A673 (cell line): Measurements from ENCODE around the gene PAPSS2. TPM values are rescaled to one million over a fixed set of nuclear protein-coding genes. Genes with fewer than 3 reads are reported as not detected.

ENCODE experiments used
- BruUV-seq: library from RNA; stranded (reverse); fragments of 400-500 nt; replicated peaks from 2 replicates; lab custom pipeline; 2021; lab: Mats Ljungman, UMichigan
- CTCF ChIA-PET: fragments of 300-600 bp; sonication (Branson Sonifier 250); formaldehyde crosslinking; loops from one replicate; lab custom pipeline; 2022; ENCODE audit warnings: antibody characterized with exemption; lab: Charles Lee
- POLR2A ChIA-PET: fragments of 300-600 bp; sonication (Branson Sonifier 250); formaldehyde crosslinking; loops from one replicate; lab custom pipeline; 2022; ENCODE audit warnings: antibody characterized with exemption; ENCODE audit not compliant: low non-redundant PET; lab: Charles Lee
- DNase-seq: peaks from one replicate; pipeline ENCODE4 v3.0.0-alpha.2; 2015; ENCODE audit warnings: low spot score
- H3K27ac ChIP-seq: fragments of 200-600 bp; sonication (generic); 2 replicates; pipeline ENCODE4 v1.5.1; 2016; ENCODE audit warnings: mixed run types, low read depth, mild to moderate bottlenecking, mixed read lengths, antibody characterized with exemption, low read length; ENCODE audit not compliant: poor library complexity, severe bottlenecking
- H3K27me3 ChIP-seq: fragments of 200-600 bp; sonication (generic); replicated peaks from 2 replicates; pipeline ENCODE4 v1.6.1; 2017; ENCODE audit warnings: mixed run types, low read depth, mild to moderate bottlenecking, mixed read lengths, antibody characterized with exemption, low read length; ENCODE audit not compliant: insufficient read depth, poor library complexity
- H3K36me3 ChIP-seq: fragments of 200-600 bp; sonication (generic); 2 replicates; pipeline ENCODE4 v1.6.1; 2016; ENCODE audit warnings: mixed run types, mild to moderate bottlenecking, mixed read lengths, antibody characterized with exemption, low read length; ENCODE audit not compliant: insufficient read depth, poor library complexity, severe bottlenecking
- H3K4me1 ChIP-seq: fragments of 200-600 bp; sonication (generic); 2 replicates; pipeline ENCODE4 v1.6.1; 2017; ENCODE audit warnings: mixed run types, mild to moderate bottlenecking, mixed read lengths, antibody characterized with exemption, low read length; ENCODE audit not compliant: insufficient read depth, poor library complexity, severe bottlenecking
- H3K4me3 ChIP-seq: fragments of 200-600 bp; sonication (generic); 2 replicates; pipeline ENCODE4 v1.5.1; 2016; ENCODE audit warnings: low read depth, mixed run types, mild to moderate bottlenecking, mixed read lengths, low read length; ENCODE audit not compliant: poor library complexity, severe bottlenecking
- H3K9me3 ChIP-seq: fragments of 200-600 bp; sonication (generic); 2 replicates; pipeline ENCODE4 v1.6.1; 2016; ENCODE audit warnings: mixed run types, low read depth, mild to moderate bottlenecking, mixed read lengths, antibody characterized with exemption, low read length; ENCODE audit not compliant: poor library complexity, severe bottlenecking
- CTCF ChIP-seq: fragments of 300-800, 200-600 bp; sonication (generic); conservative IDR thresholded peaks from 2 replicates; pipeline ENCODE4 v1.5.1; 2017; ENCODE audit warnings: low read depth, mild to moderate bottlenecking, antibody characterized with exemption, low read length, moderate library complexity, mixed read lengths
- EZH2 ChIP-seq: fragments of 200-600 bp; sonication (generic); IDR thresholded peaks from 2 replicates; pipeline ENCODE4 v1.6.1; 2017; ENCODE audit warnings: borderline replicate concordance, low read depth, mild to moderate bottlenecking, mixed read lengths, antibody characterized with exemption, low read length; ENCODE audit not compliant: poor library complexity, severe bottlenecking
- intact Hi-C: fragments of 100-400 bp; cut with micrococcal nuclease; formaldehyde crosslinking; loops from one replicate; pipeline ENCODE4 v1.10.0; 2022; ENCODE audit not compliant: unreplicated experiment
- total RNA-seq: library from RNA; stranded (reverse); gene quantifications from 2 replicates; pipeline ENCODE4 v1.2.3, GENCODE V29; 2021

PAPSS2 gene
- total RNA-seq, 1 experiment from 2014 or later, result 14.0 TPM

GRCh38 chr10:87750001-87750671 lies 90.5 kb downstream of the PAPSS2 start:
- TF ChIP-seq CTCF (no peak), EZH2 (no peak)
- peak; percentile 77 for DNase-seq
- H3K4me3 ChIP-seq, result no peak overlapping the region
- BruUV-seq, result no TSS peak
- ChIA-PET POLR2A (interaction anchor here (0.5 kb wide), 1 partner anchor 671 kb away, joined by 3 read pairs; no protein-coding TSS in a partner anchor), CTCF (interaction anchor here (0.6 kb wide), 1 partner anchor 13 kb away, joined by 4 read pairs; no protein-coding TSS in a partner anchor)
- no peaks in the 10 kb centered on the region for H3K27me3 ChIP-seq
- peaks cover 43% of the 10 kb centered on the region for H3K4me1 ChIP-seq
- intact Hi-C loops, result no loop called here
- H3K27ac ChIP-seq, result peak overlapping the region; percentile 58
- no peaks in the 10 kb centered on the region for H3K36me3 ChIP-seq
- H3K9me3 ChIP-seq, result no peaks in the 10 kb centered on the region

GRCh38 chr10:87750817-87751216 lies 91.1 kb downstream of the PAPSS2 start:
- ChIA-PET CTCF (no interaction called here), POLR2A (no interaction called here)
- no peak for TF ChIP-seq CTCF
- no peak for TF ChIP-seq EZH2
- intact Hi-C loops, result no loop called here
- Histone ChIP-seq H3K9me3 (no peaks in the 10 kb centered on the region), H3K4me1 (peaks cover 41% of the 10 kb centered on the region), H3K36me3 (no peaks in the 10 kb centered on the region), H3K27ac (peak overlapping the region; percentile 58), H3K4me3 (no peak overlapping the region), H3K27me3 (no peaks in the 10 kb centered on the region)
- no peak for DNase-seq
- BruUV-seq, result no TSS peak

GRCh38 chr10:87751274-87751673 lies 91.6 kb downstream of the PAPSS2 start:
- H3K4me1 ChIP-seq, result peaks cover 41% of the 10 kb centered on the region
- ChIA-PET CTCF (no interaction called here), POLR2A (no interaction called here)
- H3K9me3 ChIP-seq, result no peaks in the 10 kb centered on the region
- TF ChIP-seq CTCF, result no peak
- no peak for TF ChIP-seq EZH2
- intact Hi-C loops, result no loop called here
- no peak overlapping the region for H3K4me3 ChIP-seq
- BruUV-seq, result no TSS peak
- no peak overlapping the region for H3K27ac ChIP-seq
- no peak for DNase-seq
- H3K27me3 ChIP-seq, result no peaks in the 10 kb centered on the region
- H3K36me3 ChIP-seq, result no peaks in the 10 kb centered on the region
